Activated CD4-positive, alpha-beta memory T cell treated with anti-CD3 and anti-CD28 coated beads for 36 hours (primary cell): ENCODE measurements around the gene HDGFL2. TPM values are rescaled to one million over a fixed set of nuclear protein-coding genes. Genes with fewer than 3 reads are reported as not detected.
A peak's percentile ranks its signal among the peaks of the same experiment; 100 is the strongest.

Experiments
- CTCF ChIA-PET: fragments of 350-600 bp; sonication (Branson Sonifier 250); formaldehyde crosslinking; loops from one replicate; lab custom pipeline; 2021; ENCODE audit warnings: antibody characterized with exemption, inconsistent platforms; lab: Charles Lee
- POLR2A ChIA-PET: fragments of 350-600 bp; sonication (Branson Sonifier 250); formaldehyde crosslinking; loops from one replicate; lab custom pipeline; 2021; ENCODE audit warnings: antibody characterized with exemption; lab: Charles Lee
- DNase-seq: peaks from one replicate; pipeline ENCODE4 v3.0.0-alpha.2; 2020
- H3K27ac Mint-ChIP-seq: one replicate; pipeline ENCODE4 v1.8.0; 2021; ENCODE audit warnings: mixed read lengths
- H3K27me3 Mint-ChIP-seq: one replicate; pipeline ENCODE4 v1.8.0; 2021; ENCODE audit warnings: mixed read lengths
- H3K36me3 Mint-ChIP-seq: one replicate; pipeline ENCODE4 v1.8.0; 2021; ENCODE audit warnings: mixed read lengths
- H3K4me1 Mint-ChIP-seq: one replicate; pipeline ENCODE4 v1.8.0; 2021; ENCODE audit warnings: low read depth, mixed read lengths
- H3K4me3 Mint-ChIP-seq: one replicate; pipeline ENCODE4 v1.8.0; 2021; ENCODE audit warnings: mild to moderate bottlenecking, mixed read lengths
- H3K9me3 Mint-ChIP-seq: one replicate; pipeline ENCODE4 v1.8.0; 2021; ENCODE audit warnings: mixed read lengths
- intact Hi-C: fragments of 100-400 bp; cut with micrococcal nuclease; formaldehyde crosslinking; loops from one replicate; pipeline ENCODE4 v1.15.1; 2023
- total RNA-seq, 2 experiments: library from RNA; stranded (reverse); gene quantifications; one replicate each; pipeline ENCODE4 v1.2.3, GENCODE V29; 2021

HDGFL2 gene
- total RNA-seq, 2 experiments from 2014 or later, result 46.0 to 47.7 TPM

GRCh38 chr19:4456843-4457653 lies 15.0 kb upstream of the HDGFL2 start:
- peaks cover 19% of the 10 kb centered on the region for H3K4me1 Mint-ChIP-seq
- ChIA-PET POLR2A (interaction anchor here (1.1 to 2.5 kb wide), 2 partner anchors 14 to 208 kb away, joined by 3 to 14 read pairs; partner anchors contain the start of gene HDGFL2), CTCF (interaction anchor here (0.7 kb wide), 1 partner anchor 144 kb away, joined by 3 read pairs; no protein-coding TSS in a partner anchor)
- peak; percentile 48 for DNase-seq
- no peaks in the 10 kb centered on the region for H3K27me3 Mint-ChIP-seq
- H3K9me3 Mint-ChIP-seq, result no peaks in the 10 kb centered on the region
- intact Hi-C loops, result loop anchor here (1.0 kb wide), 2 partner anchors 14 to 57 kb away; partner anchors contain the start of gene SH3GL1
- peak overlapping the region; percentile 82 for H3K4me3 Mint-ChIP-seq
- H3K36me3 Mint-ChIP-seq, result peaks cover 4% of the 10 kb centered on the region
- peak overlapping the region; percentile 81 for H3K27ac Mint-ChIP-seq

- no peaks in the 10 kb centered on the region for H3K27me3 Mint-ChIP-seq
- H3K27ac Mint-ChIP-seq, result peak within 1 kb of the TSS; percentile 82
- peaks cover 19% of the 10 kb centered on the region for H3K4me1 Mint-ChIP-seq
- intact Hi-C loops, result loop anchor here (1.0 kb wide), 2 partner anchors 13 to 58 kb away; partner anchors contain the start of gene SH3GL1
- H3K36me3 Mint-ChIP-seq, result peaks cover 4% of the 10 kb centered on the region
- peak; percentile 99 for DNase-seq
- POLR2A ChIA-PET, result interaction anchor here (2.5 kb wide), 1 partner anchor 13 kb away, joined by 14 read pairs; the partner anchor contains the start of gene HDGFL2
- peak within 1 kb of the TSS; percentile 82 for H3K4me3 Mint-ChIP-seq
- no peaks in the 10 kb centered on the region for H3K9me3 Mint-ChIP-seq
- CTCF ChIA-PET, result interaction anchor here (0.8 kb wide), 1 partner anchor 67 kb away, joined by 3 read pairs; no protein-coding TSS in a partner anchor
Observed at GRCh38 chr19:4457654-4458395, 14.3 kb upstream of the HDGFL2 start, which contains the start of gene UBXN6. Gene UBXN6, minus strand, starts transcription at chr19:4457794. Its CDS starts 97 bp downstream, at chr19:4457697.

GRCh38 chr19:4464815-4465581 lies 7.1 kb upstream of the HDGFL2 start:
- no peak overlapping the region for H3K27ac Mint-ChIP-seq
- no peak for DNase-seq
- no peaks in the 10 kb centered on the region for H3K27me3 Mint-ChIP-seq
- ChIA-PET POLR2A (interaction anchor here (0.6 kb wide), 1 partner anchor 111 kb away, joined by 3 read pairs; no protein-coding TSS in a partner anchor), CTCF (no interaction called here)
- H3K9me3 Mint-ChIP-seq, result no peaks in the 10 kb centered on the region
- no peaks in the 10 kb centered on the region for H3K4me1 Mint-ChIP-seq
- no peak overlapping the region for H3K4me3 Mint-ChIP-seq
- intact Hi-C loops, result no loop called here
- H3K36me3 Mint-ChIP-seq, result no peaks in the 10 kb centered on the region

- DNase-seq, result no peak
- no peaks in the 10 kb centered on the region for H3K27me3 Mint-ChIP-seq
- no peaks in the 10 kb centered on the region for H3K9me3 Mint-ChIP-seq
- no peaks in the 10 kb centered on the region for H3K36me3 Mint-ChIP-seq
- H3K4me3 Mint-ChIP-seq, result no peak overlapping the region
- no peak overlapping the region for H3K27ac Mint-ChIP-seq
- H3K4me1 Mint-ChIP-seq, result peaks cover 5% of the 10 kb centered on the region
- POLR2A ChIA-PET, result no interaction called here
- CTCF ChIA-PET, result no interaction called here
- intact Hi-C loops, result no loop called here
Observed at GRCh38 chr19:4467835-4468234, 4.3 kb upstream of the HDGFL2 start.

- DNase-seq, result peak; percentile 99
- H3K36me3 Mint-ChIP-seq, result peaks cover 2% of the 10 kb centered on the region
- H3K27me3 Mint-ChIP-seq, result no peaks in the 10 kb centered on the region
- ChIA-PET CTCF (interaction anchor here (1.0 to 1.9 kb wide), 7 partner anchors 54 to 333 kb away, joined by 3 to 12 read pairs (median 4); partner anchors contain the start of genes CHAF1A, FEM1A and SH3GL1), POLR2A (interaction anchor here (0.7 to 2.4 kb wide), 7 partner anchors 14 to 320 kb away, joined by 3 to 14 read pairs (median 6); partner anchors contain the start of genes FEM1A, MPND and UBXN6)
- no peak overlapping the region for H3K27ac Mint-ChIP-seq
- H3K4me3 Mint-ChIP-seq, result no peak overlapping the region
- H3K4me1 Mint-ChIP-seq, result peaks cover 21% of the 10 kb centered on the region
- intact Hi-C loops, result loop anchor here (1.0 to 5.0 kb wide), 9 partner anchors 14 to 484 kb away; partner anchors contain the start of genes CHAF1A, EEF2, FEM1A and MPND
- H3K9me3 Mint-ChIP-seq, result no peaks in the 10 kb centered on the region
Observed at GRCh38 chr19:4471403-4472173, 509 bp upstream of the HDGFL2 start.

GRCh38 chr19:4473011-4473762 lies 1.1 kb downstream of the HDGFL2 start:
- H3K9me3 Mint-ChIP-seq, result no peaks in the 10 kb centered on the region
- H3K4me1 Mint-ChIP-seq, result peaks cover 21% of the 10 kb centered on the region
- DNase-seq, result no peak
- H3K4me3 Mint-ChIP-seq, result peak overlapping the region; percentile 73
- no peaks in the 10 kb centered on the region for H3K27me3 Mint-ChIP-seq
- POLR2A ChIA-PET, result no interaction called here
- intact Hi-C loops, result loop anchor here (5.0 kb wide), 4 partner anchors 164 to 486 kb away; partner anchors contain the start of genes EEF2, FEM1A, MYDGF and TNFAIP8L1
- CTCF ChIA-PET, result no interaction called here
- H3K36me3 Mint-ChIP-seq, result peaks cover 11% of the 10 kb centered on the region
- no peak overlapping the region for H3K27ac Mint-ChIP-seq

- H3K4me3 Mint-ChIP-seq, result peak overlapping the region; percentile 40
- CTCF ChIA-PET, result no interaction called here
- no peaks in the 10 kb centered on the region for H3K27me3 Mint-ChIP-seq
- peak overlapping the region; percentile 28 for H3K27ac Mint-ChIP-seq
- H3K4me1 Mint-ChIP-seq, result peaks cover 21% of the 10 kb centered on the region
- no peaks in the 10 kb centered on the region for H3K9me3 Mint-ChIP-seq
- POLR2A ChIA-PET, result no interaction called here
- H3K36me3 Mint-ChIP-seq, result peaks cover 11% of the 10 kb centered on the region
- intact Hi-C loops, result loop anchor here (5.0 kb wide), 4 partner anchors 163 to 487 kb away; partner anchors contain the start of genes EEF2, FEM1A, MYDGF and TNFAIP8L1
- DNase-seq, result no peak
Observed at GRCh38 chr19:4473763-4474513, 1.8 kb downstream of the HDGFL2 start.

- Mint-ChIP-seq H3K27ac (no peak overlapping the region), H3K4me1 (peaks cover 21% of the 10 kb centered on the region), H3K27me3 (no peaks in the 10 kb centered on the region), H3K9me3 (no peaks in the 10 kb centered on the region), H3K36me3 (peaks cover 11% of the 10 kb centered on the region), H3K4me3 (peak overlapping the region; percentile 40)
- ChIA-PET POLR2A (no interaction called here), CTCF (no interaction called here)
- peak; percentile 32 for DNase-seq
- intact Hi-C loops, result loop anchor here (5.0 kb wide), 4 partner anchors 163 to 487 kb away; partner anchors contain the start of genes EEF2, FEM1A, MYDGF and TNFAIP8L1
Observed at GRCh38 chr19:4474514-4475022, 2.5 kb downstream of the HDGFL2 start.

- POLR2A ChIA-PET, result no interaction called here
Observed at GRCh38 chr19:4477034-4477801, 5.1 kb downstream of the HDGFL2 start.

More at GRCh38 chr19:4477034-4477801, 5.1 kb downstream of the HDGFL2 start:
- no peak for DNase-seq
- H3K9me3 Mint-ChIP-seq, result no peaks in the 10 kb centered on the region
- CTCF ChIA-PET, result no interaction called here
- intact Hi-C loops, result no loop called here
- H3K36me3 Mint-ChIP-seq, result peaks cover 11% of the 10 kb centered on the region
- H3K27me3 Mint-ChIP-seq, result no peaks in the 10 kb centered on the region
- no peak overlapping the region for H3K27ac Mint-ChIP-seq
- no peak overlapping the region for H3K4me3 Mint-ChIP-seq
- H3K4me1 Mint-ChIP-seq, result peaks cover 15% of the 10 kb centered on the region
